Measurements from ENCODE around the gene SH3TC1.

SH3TC1 gene

GRCh38 chr4:8236106-8236919 lies 37.2 kb downstream of the SH3TC1 start:
- H3K36me3 ChIP-seq (ENCODE audit: control insufficient read depth in 1 of 2, insufficient read depth in 2 of 2, low read length in 2 of 2): peaks cover 6 to 12% of the 10 kb centered on the region in 2 donors
- H3K27me3 ChIP-seq (ENCODE audit: low read depth, low read length): no peaks in the 10 kb centered on the region
- no peaks in the 10 kb centered on the region for H3K9me3 ChIP-seq (ENCODE audit: control insufficient read depth in 1 of 2, low read length in 2 of 2)
- no peak overlapping the region for H3K4me3 ChIP-seq (ENCODE audit: low read depth in 1 of 2, low read length in 2 of 2)
- no peaks in the 10 kb centered on the region for H3K4me1 ChIP-seq (ENCODE audit: control insufficient read depth in 1 of 2, insufficient read depth in 2 of 2, low read length in 2 of 2)
- no peak overlapping the region for H3K27ac ChIP-seq (ENCODE audit: low read length)

DNA sequence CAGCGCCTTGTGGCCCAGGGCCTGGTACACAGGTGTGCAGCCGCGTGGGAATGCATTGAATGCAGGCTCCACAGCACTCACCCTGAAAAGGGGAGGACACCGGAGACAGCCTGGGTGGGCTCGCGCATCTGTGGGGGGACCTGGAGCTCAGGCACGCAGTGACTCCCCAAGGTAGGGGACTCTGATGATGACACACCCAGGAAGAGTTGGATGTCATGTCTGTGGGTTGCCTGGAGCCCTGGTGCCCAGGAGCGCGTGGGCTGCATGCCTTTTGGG lies 37.8 kb downstream of the SH3TC1 start:
- H3K27ac ChIP-seq (ENCODE audit: low read length): no peak overlapping the region
- H3K27me3 ChIP-seq (ENCODE audit: low read depth, low read length): no peaks in the 10 kb centered on the region
- H3K4me1 ChIP-seq (ENCODE audit: control insufficient read depth in 1 of 2, insufficient read depth in 2 of 2, low read length in 2 of 2): peaks cover 0 to 1% of the 10 kb centered on the region in 2 donors
- H3K9me3 ChIP-seq (ENCODE audit: control insufficient read depth in 1 of 2, low read length in 2 of 2): no peaks in the 10 kb centered on the region
- no peak overlapping the region for H3K4me3 ChIP-seq (ENCODE audit: low read depth in 1 of 2, low read length in 2 of 2)
- peaks cover 6 to 12% of the 10 kb centered on the region in 2 donors for H3K36me3 ChIP-seq (ENCODE audit: control insufficient read depth in 1 of 2, insufficient read depth in 2 of 2, low read length in 2 of 2)

GRCh38 chr4:8237256-8237989 lies 38.3 kb downstream of the SH3TC1 start:
- Histone ChIP-seq H3K36me3 (ENCODE audit: control insufficient read depth in 1 of 2, insufficient read depth in 2 of 2, low read length in 2 of 2) (peaks cover 6 to 12% of the 10 kb centered on the region in 2 donors), H3K9me3 (ENCODE audit: control insufficient read depth in 1 of 2, low read length in 2 of 2) (no peaks in the 10 kb centered on the region), H3K27ac (ENCODE audit: low read length) (no peak overlapping the region), H3K4me1 (ENCODE audit: control insufficient read depth in 1 of 2, insufficient read depth in 2 of 2, low read length in 2 of 2) (peaks cover 0 to 7% of the 10 kb centered on the region in 2 donors), H3K27me3 (ENCODE audit: low read depth, low read length) (no peaks in the 10 kb centered on the region), H3K4me3 (ENCODE audit: low read depth in 1 of 2, low read length in 2 of 2) (no peak overlapping the region)

DNA sequence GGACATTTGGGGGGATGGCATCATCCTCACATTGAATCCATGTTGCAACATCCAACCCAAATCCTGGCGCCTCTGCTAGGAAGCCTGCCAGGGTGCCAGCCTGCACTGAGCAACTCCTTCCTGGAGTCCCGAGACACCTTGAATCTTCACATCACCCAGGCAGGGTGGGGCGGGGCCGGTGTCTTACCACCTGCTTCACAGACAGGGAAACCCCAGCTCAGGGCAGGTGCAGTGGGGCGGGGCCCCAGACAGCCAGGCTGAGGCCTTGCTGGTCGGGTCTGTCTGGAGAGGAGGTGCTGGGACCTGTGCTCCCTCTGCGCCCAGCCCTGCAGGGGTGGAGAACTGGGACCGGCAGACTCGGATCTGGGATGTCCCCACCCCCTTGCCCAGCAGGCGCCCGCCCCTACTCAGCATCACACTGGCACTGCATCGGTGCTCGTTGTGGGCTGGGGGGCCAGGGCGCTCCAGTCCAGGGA lies 39.0 kb downstream of the SH3TC1 start:
- Histone ChIP-seq H3K27me3 (ENCODE audit: low read depth, low read length) (no peaks in the 10 kb centered on the region), H3K27ac (ENCODE audit: low read length) (no peak overlapping the region), H3K4me3 (ENCODE audit: low read depth in 1 of 2, low read length in 2 of 2) (no peak overlapping the region), H3K9me3 (ENCODE audit: control insufficient read depth in 1 of 2, low read length in 2 of 2) (no peaks in the 10 kb centered on the region), H3K4me1 (ENCODE audit: control insufficient read depth in 1 of 2, insufficient read depth in 2 of 2, low read length in 2 of 2) (peaks cover 0 to 10% of the 10 kb centered on the region in 2 donors), H3K36me3 (ENCODE audit: control insufficient read depth in 1 of 2, insufficient read depth in 2 of 2, low read length in 2 of 2) (peaks cover 6 to 12% of the 10 kb centered on the region in 2 donors)

- H3K27me3 ChIP-seq (ENCODE audit: low read depth, low read length): no peaks in the 10 kb centered on the region
- no peak overlapping the region for H3K4me3 ChIP-seq (ENCODE audit: low read depth in 1 of 2, low read length in 2 of 2)
- peaks cover 0 to 10% of the 10 kb centered on the region in 2 donors for H3K4me1 ChIP-seq (ENCODE audit: control insufficient read depth in 1 of 2, insufficient read depth in 2 of 2, low read length in 2 of 2)
- H3K9me3 ChIP-seq (ENCODE audit: control insufficient read depth in 1 of 2, low read length in 2 of 2): no peaks in the 10 kb centered on the region
- H3K27ac ChIP-seq (ENCODE audit: low read length): no peak overlapping the region
- H3K36me3 ChIP-seq (ENCODE audit: control insufficient read depth in 1 of 2, insufficient read depth in 2 of 2, low read length in 2 of 2): peaks cover 6 to 12% of the 10 kb centered on the region in 2 donors
These were observed 39.5 kb downstream of the SH3TC1 start for GRCh38 chr4:8238515-8239053.

- Histone ChIP-seq H3K36me3 (ENCODE audit: control insufficient read depth in 1 of 2, insufficient read depth in 2 of 2, low read length in 2 of 2) (peaks cover 6 to 12% of the 10 kb centered on the region in 2 donors), H3K4me3 (ENCODE audit: low read depth in 1 of 2, low read length in 2 of 2) (no peak overlapping the region), H3K27me3 (ENCODE audit: low read depth, low read length) (no peaks in the 10 kb centered on the region), H3K27ac (ENCODE audit: low read length) (no peak overlapping the region), H3K4me1 (ENCODE audit: control insufficient read depth in 1 of 2, insufficient read depth in 2 of 2, low read length in 2 of 2) (peaks cover 0 to 10% of the 10 kb centered on the region in 2 donors), H3K9me3 (ENCODE audit: control insufficient read depth in 1 of 2, low read length in 2 of 2) (no peaks in the 10 kb centered on the region)
These were observed 40.1 kb downstream of the SH3TC1 start for GRCh38 chr4:8239226-8239625.

DNA sequence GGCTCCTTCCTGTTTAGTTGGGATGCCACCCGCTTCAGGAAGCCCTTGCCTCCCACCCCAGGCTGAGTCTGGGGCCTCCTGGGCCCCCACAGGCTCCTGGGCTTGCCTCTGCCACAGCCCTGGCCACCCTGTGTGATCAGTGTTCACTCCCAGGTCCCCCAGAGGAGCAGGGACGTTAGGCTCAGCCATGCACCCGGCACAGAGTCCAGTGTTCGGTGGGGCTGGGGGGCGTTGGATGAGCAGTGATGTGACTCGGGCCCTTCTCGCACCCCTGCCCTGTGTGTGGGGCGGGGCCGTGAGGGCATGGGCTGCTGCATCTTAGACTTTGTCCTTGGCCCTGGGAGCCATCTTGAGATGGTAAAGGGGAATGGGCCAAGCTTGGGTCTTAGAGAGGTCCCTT lies 40.6 kb downstream of the SH3TC1 start:
- H3K4me3 ChIP-seq (ENCODE audit: low read depth in 1 of 2, low read length in 2 of 2): no peak overlapping the region
- no peak overlapping the region for H3K27ac ChIP-seq (ENCODE audit: low read length)
- H3K9me3 ChIP-seq (ENCODE audit: control insufficient read depth in 1 of 2, low read length in 2 of 2): no peaks in the 10 kb centered on the region
- peaks cover 0 to 10% of the 10 kb centered on the region in 2 donors for H3K4me1 ChIP-seq (ENCODE audit: control insufficient read depth in 1 of 2, insufficient read depth in 2 of 2, low read length in 2 of 2)
- H3K27me3 ChIP-seq (ENCODE audit: low read depth, low read length): no peaks in the 10 kb centered on the region
- H3K36me3 ChIP-seq (ENCODE audit: control insufficient read depth in 1 of 2, insufficient read depth in 2 of 2, low read length in 2 of 2): peaks cover 3 to 12% of the 10 kb centered on the region in 2 donors

DNA sequence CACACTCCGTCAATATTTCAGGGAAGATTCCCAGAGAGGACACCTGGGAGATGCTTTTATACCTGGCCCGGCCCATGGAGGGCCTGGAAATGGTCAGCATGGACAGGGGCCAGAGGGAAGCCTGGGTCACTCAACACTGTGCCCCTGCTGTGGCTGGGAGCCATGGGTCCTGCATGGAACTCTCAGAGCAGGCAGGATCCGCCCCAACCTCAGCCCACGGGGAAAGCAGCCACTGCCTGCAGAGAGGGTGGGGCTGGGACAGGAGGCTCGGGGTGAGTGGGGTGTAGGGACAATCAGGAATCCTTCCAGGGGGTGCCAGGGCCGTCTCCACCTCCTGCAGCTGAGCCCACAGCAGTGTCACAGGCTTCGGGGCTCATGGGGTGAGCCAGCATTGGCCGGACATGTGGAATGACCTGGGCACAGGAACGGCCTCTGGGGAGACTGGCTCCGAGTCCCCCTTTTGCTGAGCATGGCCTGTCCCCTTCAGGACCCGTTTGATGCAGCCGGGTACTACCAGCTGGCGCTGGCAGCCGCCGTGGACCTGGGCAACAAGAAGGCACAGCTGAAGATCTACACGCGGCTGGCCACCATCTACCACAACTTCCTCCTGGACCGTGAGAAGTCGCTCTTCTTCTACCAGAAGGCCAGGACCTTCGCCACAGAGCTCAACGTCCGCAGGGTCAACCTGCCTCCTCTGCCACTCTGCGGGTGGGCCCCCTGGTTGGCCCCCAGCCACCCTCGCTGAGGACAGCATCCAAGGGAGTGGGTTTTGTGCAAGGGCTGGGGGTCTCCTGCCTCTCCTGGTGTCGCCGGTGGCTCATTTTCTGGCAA lies 41.3 kb downstream of the SH3TC1 start:
- H3K36me3 ChIP-seq (ENCODE audit: control insufficient read depth in 1 of 2, insufficient read depth in 2 of 2, low read length in 2 of 2): peaks cover 0 to 10% of the 10 kb centered on the region in 2 donors
- H3K9me3 ChIP-seq (ENCODE audit: control insufficient read depth in 1 of 2, low read length in 2 of 2): no peaks in the 10 kb centered on the region
- H3K4me1 ChIP-seq (ENCODE audit: control insufficient read depth in 1 of 2, insufficient read depth in 2 of 2, low read length in 2 of 2): peaks cover 0 to 10% of the 10 kb centered on the region in 2 donors
- H3K4me3 ChIP-seq (ENCODE audit: low read depth in 1 of 2, low read length in 2 of 2): no peak overlapping the region
- H3K27ac ChIP-seq (ENCODE audit: low read length): no peak overlapping the region
- no peaks in the 10 kb centered on the region for H3K27me3 ChIP-seq (ENCODE audit: low read depth, low read length)

DNA sequence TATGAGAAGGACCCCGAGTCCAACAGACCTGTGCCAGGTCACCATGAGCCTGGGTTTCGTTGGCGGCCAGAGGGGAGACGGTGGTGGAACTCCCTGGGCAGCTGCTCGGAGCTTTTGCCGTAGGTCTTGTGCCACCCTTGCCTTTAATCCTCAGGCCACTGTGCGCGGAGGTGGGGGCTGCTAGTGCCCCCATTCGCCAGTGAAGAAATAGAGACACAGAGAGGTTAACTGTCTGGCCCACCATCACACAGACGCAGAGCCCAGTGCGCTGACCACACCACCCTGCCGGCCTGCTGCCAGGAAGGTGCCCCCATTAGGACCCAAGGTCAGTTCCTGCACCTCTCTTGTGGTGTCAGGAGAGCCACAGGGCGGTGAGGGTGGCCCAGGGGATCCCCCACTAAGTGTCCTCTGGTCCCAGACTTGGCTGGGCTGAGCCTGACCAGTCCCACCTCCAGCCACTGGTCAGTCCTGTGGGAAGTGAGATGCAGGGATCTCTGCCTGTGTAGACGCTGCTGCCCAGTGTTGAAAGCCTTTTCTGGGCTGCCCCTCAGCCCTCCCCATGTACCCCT lies 42.2 kb downstream of the SH3TC1 start:
- no peaks in the 10 kb centered on the region for H3K9me3 ChIP-seq (ENCODE audit: control insufficient read depth in 1 of 2, low read length in 2 of 2)
- H3K4me1 ChIP-seq (ENCODE audit: control insufficient read depth in 1 of 2, insufficient read depth in 2 of 2, low read length in 2 of 2): peaks cover 0 to 10% of the 10 kb centered on the region in 2 donors
- no peak overlapping the region for H3K27ac ChIP-seq (ENCODE audit: low read length)
- no peaks in the 10 kb centered on the region for H3K27me3 ChIP-seq (ENCODE audit: low read depth, low read length)
- no peak overlapping the region for H3K4me3 ChIP-seq (ENCODE audit: low read depth in 1 of 2, low read length in 2 of 2)
- H3K36me3 ChIP-seq (ENCODE audit: control insufficient read depth in 1 of 2, insufficient read depth in 2 of 2, low read length in 2 of 2): peaks cover 0 to 4% of the 10 kb centered on the region in 2 donors

- H3K4me3 ChIP-seq (ENCODE audit: low read depth in 1 of 2, low read length in 2 of 2): no peak overlapping the region
- H3K36me3 ChIP-seq (ENCODE audit: control insufficient read depth in 1 of 2, insufficient read depth in 2 of 2, low read length in 2 of 2): no peaks in the 10 kb centered on the region
- peaks cover 0 to 10% of the 10 kb centered on the region in 2 donors for H3K4me1 ChIP-seq (ENCODE audit: control insufficient read depth in 1 of 2, insufficient read depth in 2 of 2, low read length in 2 of 2)
- H3K27ac ChIP-seq (ENCODE audit: low read length): no peak overlapping the region
- no peaks in the 10 kb centered on the region for H3K27me3 ChIP-seq (ENCODE audit: low read depth, low read length)
- H3K9me3 ChIP-seq (ENCODE audit: control insufficient read depth in 1 of 2, low read length in 2 of 2): no peaks in the 10 kb centered on the region
These were observed 43.0 kb downstream of the SH3TC1 start for GRCh38 chr4:8241895-8242696.

Data from muscle layer of duodenum (tissue), 2 donors.